ENCODE measurements around the gene TMEM178B. TPM values are rescaled to one million over a fixed set of nuclear protein-coding genes. Genes with fewer than 3 reads are reported as not detected.

TMEM178B gene
- total and polyA plus RNA-seq, 9 of the 15 experiments (the other 6 are each of a cell fraction or from before 2014, with no cell fraction given): under 0.01 to 0.03 (median 0.01) TPM; not detected in 5

DNA sequence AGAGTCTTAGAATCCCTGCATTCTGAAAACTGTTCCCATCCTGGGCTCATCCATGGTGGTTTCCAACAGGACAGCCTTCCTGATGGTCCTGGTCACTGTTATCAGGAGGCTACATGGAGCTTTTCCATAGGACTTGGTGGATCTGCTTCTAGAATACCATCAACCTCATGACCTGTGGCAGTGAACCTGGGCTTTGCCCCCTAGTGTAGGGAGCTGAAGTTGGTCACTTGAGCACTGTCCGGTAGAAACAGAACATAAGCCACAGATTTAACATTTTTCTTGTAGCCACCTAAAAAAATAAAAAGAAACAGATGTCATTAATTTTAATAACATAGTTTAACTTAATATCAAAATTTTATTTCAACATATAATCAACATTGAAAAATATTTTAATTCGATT lies 165.8 kb downstream of the TMEM178B start:
- no peak for FAIRE-seq
- Histone ChIP-seq H3K36me3 (ENCODE audit: control insufficient read depth, insufficient read depth, low read length) (no peaks in the 10 kb centered on the region), H3K27me3 (ENCODE audit: control insufficient read depth in 2 of 2, insufficient read depth in 2 of 2, low read length in 2 of 2) (peaks cover 36 to 37% of the 10 kb centered on the region in 2 experiments), H3K9me1 (ENCODE audit: control insufficient read depth, insufficient read depth, low read length) (no peaks in the 10 kb centered on the region), H4K20me1 (replicated peaks; ENCODE audit: control insufficient read depth, insufficient read depth, low read length) (no peaks in the 10 kb centered on the region), H3K4me2 (ENCODE audit: insufficient read depth, low read length) (no peak overlapping the region), H2AFZ (ENCODE audit: low read depth, low read length) (no peak overlapping the region), H3K27ac (ENCODE audit: extremely low read depth, low read depth, low read length) (no peak overlapping the region), H3K4me3 (no peak overlapping the region), H3K9ac (ENCODE audit: insufficient read depth in 1 of 2, low read depth in 2 of 2, low read length in 2 of 2) (no peak overlapping the region), H3K4me1 (replicated peaks in 1 of 2; ENCODE audit: control insufficient read depth in 2 of 2, insufficient read depth in 2 of 2, low read length in 2 of 2) (no peaks in the 10 kb centered on the region), H3K9me3 (replicated peaks; ENCODE audit: control insufficient read depth, insufficient read depth, low read depth, low read length) (no peaks in the 10 kb centered on the region), H3K79me2 (ENCODE audit: control insufficient read depth, insufficient read depth, low read length) (no peaks in the 10 kb centered on the region)
- no TSS peak for BruUV-seq (replicated peaks)
- 5% methylated on average over 2 of the region's 2 CpGs for WGBS (ENCODE audit: insufficient coverage, low coverage, missing lambda C conversion rate)
- ChIA-PET CTCF (ENCODE audit: low intra/inter-chr PET ratio) (no interaction called here), POLR2A (no interaction called here)
- no peak for DNase-seq (ENCODE audit: extremely low read depth in 1 of 4, low spot score in 3 of 4)
- TF ChIP-seq, protein P1, sequence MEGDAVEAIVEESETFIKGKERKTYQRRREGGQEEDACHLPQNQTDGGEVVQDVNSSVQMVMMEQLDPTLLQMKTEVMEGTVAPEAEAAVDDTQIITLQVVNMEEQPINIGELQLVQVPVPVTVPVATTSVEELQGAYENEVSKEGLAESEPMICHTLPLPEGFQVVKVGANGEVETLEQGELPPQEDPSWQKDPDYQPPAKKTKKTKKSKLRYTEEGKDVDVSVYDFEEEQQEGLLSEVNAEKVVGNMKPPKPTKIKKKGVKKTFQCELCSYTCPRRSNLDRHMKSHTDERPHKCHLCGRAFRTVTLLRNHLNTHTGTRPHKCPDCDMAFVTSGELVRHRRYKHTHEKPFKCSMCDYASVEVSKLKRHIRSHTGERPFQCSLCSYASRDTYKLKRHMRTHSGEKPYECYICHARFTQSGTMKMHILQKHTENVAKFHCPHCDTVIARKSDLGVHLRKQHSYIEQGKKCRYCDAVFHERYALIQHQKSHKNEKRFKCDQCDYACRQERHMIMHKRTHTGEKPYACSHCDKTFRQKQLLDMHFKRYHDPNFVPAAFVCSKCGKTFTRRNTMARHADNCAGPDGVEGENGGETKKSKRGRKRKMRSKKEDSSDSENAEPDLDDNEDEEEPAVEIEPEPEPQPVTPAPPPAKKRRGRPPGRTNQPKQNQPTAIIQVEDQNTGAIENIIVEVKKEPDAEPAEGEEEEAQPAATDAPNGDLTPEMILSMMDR (IDR thresholded peaks at IDR 0.05 in 2 of 3, conservative IDR thresholded peaks at IDR 0.05 in 1 of 3; ENCODE audit: insufficient read depth in 2 of 3, low read depth in 1 of 3, low read length in 3 of 3): peak in 1 of 3 experiments; percentile 16; a peak in 1 of 6 replicates
- TF ChIP-seq, protein P2, sequence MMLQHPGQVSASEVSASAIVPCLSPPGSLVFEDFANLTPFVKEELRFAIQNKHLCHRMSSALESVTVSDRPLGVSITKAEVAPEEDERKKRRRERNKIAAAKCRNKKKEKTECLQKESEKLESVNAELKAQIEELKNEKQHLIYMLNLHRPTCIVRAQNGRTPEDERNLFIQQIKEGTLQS (IDR thresholded peaks at IDR 0.05): no peak
- TF ChIP-seq, protein P2 (CRISPR knock-in tag; conservative IDR thresholded peaks at IDR 0.05): no peak
- no peak for TF ChIP-seq TRIM24 (IDR thresholded peaks at IDR 0.05)
- intact Hi-C loops (cut with micrococcal nuclease) (no loop called here), in situ Hi-C loops (cut with MboI) (no loop called here)
- peak; percentile 50; the same call in 1 of the 3 replicates for ATAC-seq
